ENCODE results near the gene CDC42BPB. TPM values are rescaled to one million over a fixed set of nuclear protein-coding genes. Genes with fewer than 3 reads are reported as not detected.

Gene CDC42BPB
- total RNA-seq, 1 experiment from 2014 or later, result 84.4 TPM

DNA sequence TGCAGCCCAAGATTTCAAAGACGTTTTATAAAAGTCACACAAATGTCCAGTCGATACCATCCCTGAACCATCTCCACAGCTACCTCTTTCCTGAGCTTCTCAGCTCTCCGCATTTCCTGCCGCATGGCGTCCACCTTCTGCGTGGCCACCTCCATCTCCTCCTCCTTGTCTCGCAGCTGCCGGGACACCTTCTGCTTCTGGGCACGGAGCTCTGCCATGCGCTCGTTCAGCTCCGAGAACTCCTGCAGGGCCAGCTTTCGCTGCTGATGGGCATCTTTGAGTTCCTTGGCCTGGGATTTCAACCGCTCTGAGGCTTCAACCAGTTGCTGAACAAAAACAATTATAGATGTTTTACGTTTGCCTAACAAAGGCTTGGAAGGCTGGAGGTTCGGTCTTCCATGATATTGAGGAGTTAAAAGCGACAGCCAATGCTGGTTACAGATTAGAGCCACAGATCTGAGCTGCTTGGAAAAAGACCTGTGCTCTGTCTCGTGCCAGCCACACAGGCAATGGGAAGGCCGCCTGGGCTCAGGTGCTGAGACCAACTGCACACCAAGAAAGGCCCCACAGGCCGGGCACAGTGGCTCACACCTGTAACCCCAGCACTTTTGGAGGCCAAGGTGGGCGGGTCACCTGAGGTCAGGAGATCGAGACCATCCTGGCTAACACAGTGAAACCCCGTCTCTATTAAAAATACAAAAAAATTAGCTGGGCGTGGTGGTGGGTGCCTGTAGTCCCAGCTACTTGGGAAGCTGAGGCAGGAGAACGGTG, 85.3 kb downstream of the CDC42BPB start:
- DNase-seq (ENCODE audit: low read depth, low spot score) (no peak), ATAC-seq (no peak)
- ChIA-PET CTCF (no interaction called here), POLR2A (no interaction called here)
- no peak overlapping the region for H3K27ac ChIP-seq (ENCODE audit: low read length)
- in situ Hi-C loops (cut with HindIII; ENCODE audit: low pct_unique_long_range_greater_than_20kb, low sequenced_read_pairs), result no loop called here
- intact Hi-C loops (cut with micrococcal nuclease; ENCODE audit: unreplicated experiment), result no loop called here
- H3K9me3 ChIP-seq (ENCODE audit: control insufficient read depth, insufficient read depth, low read depth, low read length), result no peaks in the 10 kb centered on the region
- no TSS peak for BruUV-seq (replicated peaks)
- H3K4me1 ChIP-seq (ENCODE audit: control insufficient read depth, insufficient read depth, low read length), result no peaks in the 10 kb centered on the region
- TF ChIP-seq SIN3A (IDR thresholded peaks at IDR 0.05; ENCODE audit: borderline replicate concordance, insufficient read depth, low read depth, low read length) (no peak), POLR2AphosphoS5 (IDR thresholded peaks at IDR 0.05; ENCODE audit: low read depth, low read length) (no peak), REST (IDR thresholded peaks at IDR 0.05; ENCODE audit: insufficient read depth in 1 of 2, low read depth in 2 of 2, low read length in 1 of 2) (no peak), CTCF (IDR thresholded peaks at IDR 0.05) (no peak), TCF7L2 (IDR thresholded peaks at IDR 0.05; ENCODE audit: low read depth, low read length) (no peak)
- no peaks in the 10 kb centered on the region for H3K27me3 ChIP-seq (ENCODE audit: control insufficient read depth, insufficient read depth, low read length)
- peaks cover 14% of the 10 kb centered on the region for H3K36me3 ChIP-seq (ENCODE audit: control insufficient read depth, insufficient read depth, low read length)
- no peak overlapping the region for H3K4me3 ChIP-seq (ENCODE audit: low read depth in 2 of 2, low read length in 2 of 2)

DNA sequence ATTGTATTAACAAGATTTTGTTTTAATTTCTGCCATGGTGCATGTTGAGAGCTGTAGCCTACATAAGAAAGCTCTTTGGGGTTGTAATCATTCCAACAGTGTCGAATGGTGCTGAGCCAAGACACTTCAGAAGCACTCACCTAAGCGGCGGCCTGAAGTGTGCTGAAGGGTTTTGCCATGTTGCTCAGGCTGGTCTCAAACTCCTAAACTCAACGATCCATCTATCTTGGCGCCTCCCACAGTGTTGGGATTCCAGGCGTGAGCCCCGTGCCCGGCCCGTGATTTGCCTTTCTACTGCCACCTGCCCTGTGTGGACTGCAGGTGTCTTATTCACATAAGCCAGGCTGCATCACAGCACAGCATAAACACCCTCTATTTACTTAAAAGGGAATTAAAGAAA, 86.0 kb downstream of the CDC42BPB start:
- intact Hi-C loops (cut with micrococcal nuclease; ENCODE audit: unreplicated experiment), result no loop called here
- H3K27ac ChIP-seq (ENCODE audit: low read length), result no peak overlapping the region
- ChIA-PET CTCF (no interaction called here), POLR2A (no interaction called here)
- no TSS peak for BruUV-seq (replicated peaks)
- TF ChIP-seq TCF7L2 (IDR thresholded peaks at IDR 0.05; ENCODE audit: low read depth, low read length), result no peak
- no peak for TF ChIP-seq REST (IDR thresholded peaks at IDR 0.05; ENCODE audit: insufficient read depth in 1 of 2, low read depth in 2 of 2, low read length in 1 of 2)
- TF ChIP-seq SIN3A (IDR thresholded peaks at IDR 0.05; ENCODE audit: borderline replicate concordance, insufficient read depth, low read depth, low read length), result no peak
- TF ChIP-seq POLR2AphosphoS5 (IDR thresholded peaks at IDR 0.05; ENCODE audit: low read depth, low read length), result no peak
- no peak for TF ChIP-seq CTCF (IDR thresholded peaks at IDR 0.05)
- H3K9me3 ChIP-seq (ENCODE audit: control insufficient read depth, insufficient read depth, low read depth, low read length), result no peaks in the 10 kb centered on the region
- no peak overlapping the region for H3K4me3 ChIP-seq (ENCODE audit: low read depth in 2 of 2, low read length in 2 of 2)
- H3K27me3 ChIP-seq (ENCODE audit: control insufficient read depth, insufficient read depth, low read length), result no peaks in the 10 kb centered on the region
- in situ Hi-C loops (cut with HindIII; ENCODE audit: low pct_unique_long_range_greater_than_20kb, low sequenced_read_pairs), result no loop called here
- no peaks in the 10 kb centered on the region for H3K4me1 ChIP-seq (ENCODE audit: control insufficient read depth, insufficient read depth, low read length)
- ATAC-seq (no peak), DNase-seq (ENCODE audit: low read depth, low spot score) (no peak)
- peaks cover 14% of the 10 kb centered on the region for H3K36me3 ChIP-seq (ENCODE audit: control insufficient read depth, insufficient read depth, low read length)

All from Panc1 (cell line).